Measurements from ENCODE around the gene SLC10A3. TPM values are rescaled to one million over a fixed set of nuclear protein-coding genes. Genes with fewer than 3 reads are reported as not detected.

The SLC10A3 gene
- 11.6 and 12.5 TPM in 2 replicates for total RNA-seq (ENCODE audit: low replicate concordance)

GRCh38 chrX:154490414-154491083, at the start of gene SLC10A3:
Gene SLC10A3, minus strand, starts transcription at chrX:154490629. Its CDS starts 1,689 bp downstream, at chrX:154488940.

GRCh38 chrX:154515966-154516655, 25.7 kb upstream of the SLC10A3 start, which contains the start of gene FAM3A:
Gene FAM3A, minus strand, starts transcription at chrX:154516232. Its CDS starts 460 bp downstream, at chrX:154515772.

GRCh38 chrX:154486396-154487207, 3.8 kb downstream of the SLC10A3 start, which contains the start of gene UBL4A:
Gene UBL4A, minus strand, starts transcription at chrX:154486615. Its CDS starts 31 bp downstream, at chrX:154486584.

GRCh38 chrX:154478728-154479622, 11.5 kb downstream of the SLC10A3 start, which contains the start of gene LAGE3:
Gene LAGE3, minus strand, starts transcription at chrX:154479281. Its CDS starts 366 bp downstream, at chrX:154478915.

GRCh38 chrX:154458116-154458953, 32.1 kb downstream of the SLC10A3 start, which contains the start of gene PLXNA3:
Gene PLXNA3, plus strand, starts transcription at chrX:154458281. Its CDS starts 1,903 bp downstream, at chrX:154460184.

GRCh38 chrX:154443992-154444754, 46.3 kb downstream of the SLC10A3 start, which contains the start of gene FAM50A:
Gene FAM50A, plus strand, starts transcription at chrX:154444141. Its CDS starts 95 bp downstream, at chrX:154444236.

Other genes starting within 250 kb of the SLC10A3 start
- gene OPN1MW3, start 233.0 kb downstream of the SLC10A3 start, total RNA-seq (ENCODE audit: low replicate concordance), result not detected in 2 replicates
- gene TEX28, start 195.5 kb downstream of the SLC10A3 start, total RNA-seq (ENCODE audit: low replicate concordance), result not detected in 2 replicates
- gene TKTL1, start 194.8 kb downstream of the SLC10A3 start, total RNA-seq (ENCODE audit: low replicate concordance), result not detected in 2 replicates
- 2,276 and 2,381 TPM in 2 replicates for gene FLNA, start 116.0 kb downstream of the SLC10A3 start, total RNA-seq (ENCODE audit: low replicate concordance)
- gene EMD, start 111.3 kb downstream of the SLC10A3 start, total RNA-seq (ENCODE audit: low replicate concordance), result 15.9 and 23.0 TPM in 2 replicates
- 1,663 and 2,613 TPM in 2 replicates for gene RPL10, start 92.3 kb downstream of the SLC10A3 start, total RNA-seq (ENCODE audit: low replicate concordance)
- gene DNASE1L1, start 81.4 kb downstream of the SLC10A3 start, total RNA-seq (ENCODE audit: low replicate concordance), result 34.3 and 98.6 TPM in 2 replicates
- gene TAFAZZIN, start 79.1 kb downstream of the SLC10A3 start, total RNA-seq (ENCODE audit: low replicate concordance), result 12.3 and 18.6 TPM in 2 replicates
- gene ATP6AP1, start 62.0 kb downstream of the SLC10A3 start, total RNA-seq (ENCODE audit: low replicate concordance), result 43.1 and 65.7 TPM in 2 replicates
- 115 and 175 TPM in 2 replicates for gene GDI1, start 53.5 kb downstream of the SLC10A3 start, total RNA-seq (ENCODE audit: low replicate concordance)
- 105 and 224 TPM in 2 replicates for gene FAM50A, start 46.5 kb downstream of the SLC10A3 start, total RNA-seq (ENCODE audit: low replicate concordance)
- gene PLXNA3, start 32.3 kb downstream of the SLC10A3 start, total RNA-seq (ENCODE audit: low replicate concordance), result 9.6 and 17.3 TPM in 2 replicates
- gene LAGE3, start 11.3 kb downstream of the SLC10A3 start, total RNA-seq (ENCODE audit: low replicate concordance), result 14.9 and 16.4 TPM in 2 replicates
- gene UBL4A, start 4.0 kb downstream of the SLC10A3 start, total RNA-seq (ENCODE audit: low replicate concordance), result 18.7 and 42.7 TPM in 2 replicates
- 32.1 and 41.5 TPM in 2 replicates for gene FAM3A, start 25.6 kb upstream of the SLC10A3 start, total RNA-seq (ENCODE audit: low replicate concordance)
- 31.9 and 68.3 TPM in 2 replicates for gene G6PD, start 56.2 kb upstream of the SLC10A3 start, total RNA-seq (ENCODE audit: low replicate concordance)
- gene IKBKG, start 57.0 kb upstream of the SLC10A3 start, total RNA-seq (ENCODE audit: low replicate concordance), result 9.5 and 14.5 TPM in 2 replicates
- gene CTAG1A, start 94.5 kb upstream of the SLC10A3 start, total RNA-seq (ENCODE audit: low replicate concordance), result not detected in 2 replicates
- not detected in 2 replicates for gene CTAG1B, start 128.7 kb upstream of the SLC10A3 start, total RNA-seq (ENCODE audit: low replicate concordance)
- not detected in 2 replicates for gene CTAG2, start 162.9 kb upstream of the SLC10A3 start, total RNA-seq (ENCODE audit: low replicate concordance)